HG02642 (cell line): ENCODE measurements around the gene COL5A1.

Source experiments
- ATAC-seq: cut with Tn5 transposase; IDR thresholded peaks from one replicate; pipeline ENCODE4 v1.9.1; 2021; ENCODE audit warnings: mild to moderate bottlenecking; ENCODE audit not compliant: unreplicated experiment, poor library complexity

Gene COL5A1

DNA sequence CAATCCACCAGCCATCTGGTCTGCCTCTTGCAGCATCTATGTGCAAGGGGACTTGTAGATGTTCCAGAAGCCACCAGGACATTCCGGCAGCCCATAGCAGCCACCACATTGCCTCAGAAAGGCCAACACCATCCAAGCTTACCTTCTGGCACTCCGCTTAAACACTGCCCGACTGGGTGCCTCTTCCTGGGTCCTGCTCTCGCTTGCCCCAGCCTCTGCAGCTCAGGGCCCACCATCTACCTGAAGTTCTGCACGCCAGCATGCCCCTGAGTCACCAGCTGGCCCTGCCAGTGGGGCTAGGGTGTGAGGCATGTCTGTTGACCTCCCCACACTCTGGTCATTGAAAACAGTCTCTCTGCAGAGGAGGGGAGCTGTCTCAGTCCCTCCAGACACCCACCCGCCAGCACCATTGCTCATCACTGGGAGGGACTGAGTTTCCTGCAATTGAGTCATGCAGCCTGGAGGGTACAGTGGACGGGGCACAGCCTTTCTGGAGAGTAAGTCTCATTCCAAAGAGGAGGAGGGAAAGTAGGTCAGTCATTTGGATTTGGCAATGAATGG is 16.9 kb upstream of the COL5A1 start:
- ATAC-seq = no peak

DNA sequence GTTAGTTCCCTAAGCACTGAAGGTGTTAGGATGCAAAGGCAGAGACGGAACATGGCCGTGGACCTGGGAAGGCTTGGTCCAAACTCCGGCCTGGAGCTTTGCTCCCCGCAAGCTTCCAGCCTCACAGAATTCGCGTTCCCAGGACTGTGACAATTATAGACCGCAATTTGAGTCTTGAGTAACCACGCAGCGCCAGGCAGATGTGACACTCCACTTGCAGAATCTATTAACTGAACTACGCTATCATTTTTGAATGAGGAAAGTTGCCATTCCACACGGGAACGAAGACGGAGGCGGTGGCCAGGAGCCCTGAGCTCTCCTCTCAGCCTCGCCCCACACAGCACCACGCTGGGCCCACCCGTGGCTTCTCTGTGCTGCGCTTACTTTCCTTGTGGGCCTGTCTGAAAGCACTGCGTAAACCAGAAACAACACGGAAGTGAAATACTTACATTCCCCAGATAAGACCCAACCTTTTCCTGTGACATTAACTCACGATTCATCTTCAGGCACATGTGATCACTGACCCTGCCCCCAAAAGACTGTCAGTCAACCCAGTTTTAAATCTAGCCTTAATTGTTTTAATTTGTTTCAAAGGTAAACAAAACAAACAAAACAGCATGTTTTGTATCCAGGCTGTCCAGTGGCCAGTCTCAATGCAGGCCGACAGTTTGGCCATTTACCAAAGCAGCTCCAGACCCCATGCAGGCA is 16.1 kb upstream of the COL5A1 start:
- no peak for ATAC-seq

DNA sequence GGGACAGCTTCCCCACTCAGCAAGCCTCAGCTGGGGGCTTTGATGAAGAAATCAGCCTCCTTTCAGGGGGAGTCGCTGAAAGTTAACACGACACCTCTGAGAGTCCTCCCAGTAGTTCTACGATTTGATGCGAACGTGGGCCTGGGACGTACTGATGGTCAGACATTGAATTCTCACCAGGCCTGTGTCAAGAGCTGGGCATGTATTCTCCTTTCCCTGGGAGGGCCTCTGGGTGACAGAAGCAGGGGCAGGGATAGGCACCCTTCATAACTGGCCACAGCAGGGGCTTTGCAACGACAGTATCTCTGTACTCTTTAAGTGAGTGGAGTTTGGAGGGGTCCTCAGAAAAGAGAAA is 15.6 kb upstream of the COL5A1 start:
- no peak for ATAC-seq

DNA sequence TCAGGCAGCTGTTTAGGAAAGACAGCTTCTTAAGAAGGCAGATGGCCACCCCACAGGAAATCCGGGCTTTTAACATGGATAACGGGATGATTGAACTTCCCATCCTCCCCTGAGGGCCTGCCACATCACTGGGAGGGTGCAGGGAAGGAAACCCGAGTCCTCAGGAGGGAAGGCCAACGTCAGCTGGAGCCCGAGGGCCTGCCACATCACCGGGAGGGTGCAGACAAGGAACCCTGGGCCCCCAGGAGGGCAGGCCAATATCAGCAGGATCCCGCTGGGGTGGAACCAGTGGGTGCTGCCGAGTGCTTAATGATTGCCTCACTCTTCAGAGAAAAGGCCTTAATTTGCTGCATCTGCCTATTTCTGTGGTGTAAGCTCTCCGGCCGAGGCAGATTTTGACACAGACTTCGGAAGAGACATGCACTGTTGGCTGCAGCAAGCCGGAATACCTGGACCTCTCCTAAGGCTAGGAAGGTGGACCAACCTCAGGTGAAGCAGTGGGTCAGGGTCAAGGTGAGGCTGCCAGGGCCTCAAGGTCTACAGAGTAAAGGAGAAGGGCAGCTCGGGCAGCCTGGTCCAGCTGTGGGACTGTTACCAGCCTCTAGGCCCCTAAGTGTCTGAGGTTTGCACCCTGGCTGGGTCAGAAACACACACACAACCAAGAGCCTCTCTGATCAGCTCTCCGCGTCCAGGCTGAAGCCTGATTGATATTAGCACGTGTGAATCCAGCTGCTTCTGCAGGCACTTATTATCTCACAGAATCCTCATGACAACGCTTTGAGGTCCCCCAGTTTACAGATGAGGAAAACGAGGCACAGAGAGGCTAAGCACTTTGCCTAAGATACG is 14.8 kb upstream of the COL5A1 start:
- ATAC-seq = no peak

DNA sequence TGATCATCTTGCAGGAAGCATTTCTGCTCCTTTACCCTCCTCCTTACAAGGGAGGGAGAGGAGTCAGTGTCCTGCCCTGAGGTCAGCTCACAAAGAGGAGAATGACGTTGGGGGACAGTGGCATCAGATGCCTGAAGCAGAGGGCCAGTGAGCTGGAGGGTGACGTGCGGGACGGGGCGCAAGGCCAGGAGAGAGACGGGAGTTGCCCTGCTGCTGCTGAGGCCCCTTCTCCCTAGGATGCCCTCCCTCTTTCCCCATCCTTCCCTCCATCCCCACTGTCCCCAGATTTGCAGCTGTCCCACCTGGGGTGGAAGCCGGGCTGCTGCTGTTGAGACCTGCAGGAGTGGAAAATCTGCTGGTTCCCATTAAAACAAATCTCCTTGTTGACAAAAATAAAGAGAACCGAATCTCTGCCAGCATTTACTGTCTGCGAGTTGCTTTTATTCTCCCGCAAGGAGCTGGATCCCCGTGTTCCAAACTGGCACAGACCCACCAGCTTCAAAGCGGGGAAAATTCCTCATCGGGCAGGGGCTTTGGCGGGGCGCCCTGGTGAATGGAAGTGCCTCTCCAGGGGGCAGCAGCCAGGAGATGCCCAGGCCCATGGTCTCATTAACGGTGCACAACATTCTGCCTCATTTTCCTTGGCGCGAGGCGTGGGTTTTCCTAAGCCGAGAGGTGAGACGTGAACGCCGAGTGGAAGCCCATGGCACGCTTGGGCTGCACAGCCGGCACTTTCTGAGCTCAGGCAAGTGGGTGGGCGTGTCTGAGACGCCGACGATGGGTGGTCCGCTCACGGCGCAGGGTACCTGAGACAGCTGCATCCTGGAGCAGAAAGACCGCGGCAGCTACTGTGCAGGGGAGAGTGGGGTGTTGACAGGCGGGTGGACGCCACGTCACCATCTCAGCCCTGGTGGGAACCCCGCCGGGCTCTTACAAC is 13.9 kb upstream of the COL5A1 start:
- ATAC-seq = no peak

DNA sequence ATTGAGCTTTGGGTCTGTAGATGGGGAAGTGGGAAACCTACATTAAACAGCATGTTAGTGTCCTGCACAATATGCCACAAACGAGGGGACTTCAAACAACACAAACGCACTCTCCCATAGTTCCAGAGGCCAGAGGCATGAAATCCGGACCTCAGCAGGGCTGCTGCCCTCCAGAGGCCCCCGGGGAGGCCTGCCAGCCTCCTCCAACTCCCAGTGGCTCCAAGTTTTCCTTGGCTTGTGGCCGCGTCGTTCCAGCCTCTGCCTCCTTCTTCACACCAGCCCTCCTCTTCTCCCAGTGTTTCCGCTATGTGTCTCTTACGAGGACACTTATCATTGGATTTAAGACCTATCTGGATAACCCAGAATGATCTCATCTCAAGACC is 13.3 kb upstream of the COL5A1 start:
- no peak for ATAC-seq

DNA sequence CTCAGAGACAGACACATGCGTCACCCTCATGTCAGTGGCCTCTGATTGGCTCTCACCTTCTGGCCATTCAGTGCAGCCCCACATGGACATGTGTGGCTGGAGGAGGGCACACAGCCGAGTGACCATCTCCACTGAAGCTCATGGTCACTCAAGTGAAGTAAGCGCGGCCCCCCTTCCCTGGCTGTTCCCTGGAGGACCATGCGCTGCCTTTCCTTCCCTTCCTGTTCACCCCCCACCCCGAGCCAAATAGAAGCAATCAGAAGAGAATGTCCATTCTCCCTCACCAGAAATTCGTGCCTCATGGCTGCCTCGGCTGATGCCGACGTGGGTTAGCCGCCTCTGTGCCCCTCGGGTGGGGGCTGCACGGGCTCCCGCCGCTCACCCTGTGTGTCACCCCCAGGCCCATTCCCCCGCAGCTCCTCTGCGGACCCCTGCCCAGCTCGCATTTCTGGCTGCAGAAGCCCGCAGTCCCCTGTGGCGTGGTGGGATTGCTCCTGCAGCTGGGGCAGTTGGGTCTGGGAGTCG is 12.5 kb upstream of the COL5A1 start:
- ATAC-seq = no peak

DNA sequence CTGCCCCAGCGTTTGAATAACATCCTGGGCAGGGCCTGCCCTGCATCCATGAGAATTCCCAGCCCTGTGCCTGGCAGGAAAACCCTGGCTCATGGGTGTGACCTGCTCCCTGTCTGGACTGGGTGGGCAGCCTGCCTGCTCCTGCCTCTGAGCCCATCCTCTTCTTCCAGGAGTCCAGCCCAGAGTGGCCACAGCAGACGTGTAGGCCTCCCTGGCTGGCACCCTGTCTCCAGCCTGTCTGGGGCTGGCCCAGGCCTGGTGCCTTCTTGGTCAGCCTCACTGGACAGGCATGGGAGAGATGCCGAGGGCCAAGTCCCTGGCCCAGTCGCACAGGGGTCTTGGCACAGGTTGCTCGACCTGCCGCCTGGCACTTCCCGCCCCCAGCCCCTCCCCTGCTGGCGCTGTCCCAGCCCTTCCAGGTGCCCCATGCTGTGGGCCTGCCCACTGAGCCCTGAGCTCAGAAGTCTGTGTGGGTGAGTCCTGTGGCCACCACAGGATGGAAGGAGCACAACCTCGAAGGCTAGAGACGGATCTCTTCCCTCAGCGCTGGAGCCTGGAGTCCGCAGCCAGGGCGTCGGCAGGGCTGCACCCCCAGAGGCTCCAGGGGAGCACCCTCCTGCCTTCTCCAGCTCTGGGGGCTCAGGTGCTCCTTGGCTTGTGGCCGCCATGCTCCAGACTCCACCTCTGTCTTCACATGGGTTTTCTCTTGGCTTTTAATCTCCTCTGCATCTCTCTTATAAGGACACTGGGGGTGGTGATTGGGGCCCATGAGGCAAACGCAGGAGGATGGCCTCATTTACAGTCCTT is 11.8 kb upstream of the COL5A1 start:
- ATAC-seq = no peak

DNA sequence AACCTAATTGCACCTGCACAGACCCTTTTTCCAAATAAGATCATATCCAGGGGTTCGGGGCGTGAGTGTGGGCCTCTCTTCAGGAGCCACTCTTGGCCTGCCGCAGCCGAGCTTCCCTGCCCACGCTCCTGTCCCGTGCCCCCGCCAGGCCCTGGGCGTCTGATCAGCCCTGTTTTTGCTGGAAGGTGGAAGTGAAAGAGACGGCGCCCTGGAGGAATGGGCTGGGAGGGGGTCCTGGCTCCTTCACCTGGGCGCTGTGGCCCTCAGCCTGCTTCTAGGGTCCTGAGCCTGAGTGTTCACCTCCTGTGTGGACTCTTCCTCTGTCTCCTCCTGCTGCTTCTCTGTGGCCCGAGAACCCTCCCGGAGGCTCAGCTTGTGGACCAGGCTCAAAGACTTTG is 11.2 kb upstream of the COL5A1 start:
- no peak for ATAC-seq

DNA sequence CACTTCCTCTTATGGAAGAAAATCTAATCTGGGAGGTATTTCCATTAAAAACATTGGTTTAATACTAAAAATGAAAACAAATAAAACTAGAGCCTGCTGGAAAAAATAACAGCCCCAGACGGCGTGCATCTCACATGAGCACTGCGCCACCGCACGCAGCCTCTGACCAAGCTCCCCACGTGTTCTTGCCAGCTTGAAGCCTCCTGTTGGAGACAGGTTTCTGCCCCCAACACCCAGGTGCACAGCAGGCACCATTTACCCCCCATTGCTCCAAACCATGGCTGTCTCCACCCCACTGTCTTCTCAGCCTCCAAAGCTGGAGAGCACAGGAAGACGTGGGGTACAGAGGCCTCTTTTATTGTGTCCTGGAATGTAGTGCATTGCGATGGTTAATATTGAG is 10.7 kb upstream of the COL5A1 start:
- no peak for ATAC-seq

DNA sequence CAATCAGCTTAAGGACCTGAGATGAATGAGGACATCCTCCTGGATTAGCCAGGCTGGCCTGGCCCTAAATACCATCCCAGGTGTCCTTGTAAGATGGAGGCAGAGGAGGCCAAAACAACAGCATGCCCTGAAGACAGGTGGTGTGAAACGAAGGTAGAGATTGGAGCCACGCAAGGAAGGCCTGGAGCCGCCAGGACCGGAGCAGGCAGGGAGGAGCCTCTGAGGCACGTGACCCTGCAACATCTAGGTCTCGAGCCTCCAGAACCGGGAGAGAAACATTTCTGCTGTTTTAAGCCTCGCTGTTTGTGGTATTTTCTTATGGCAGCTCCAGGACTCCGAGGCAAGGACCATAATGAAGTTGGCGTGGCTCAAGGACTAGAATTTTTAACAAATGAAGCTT is 9.7 kb upstream of the COL5A1 start:
- ATAC-seq = no peak

DNA sequence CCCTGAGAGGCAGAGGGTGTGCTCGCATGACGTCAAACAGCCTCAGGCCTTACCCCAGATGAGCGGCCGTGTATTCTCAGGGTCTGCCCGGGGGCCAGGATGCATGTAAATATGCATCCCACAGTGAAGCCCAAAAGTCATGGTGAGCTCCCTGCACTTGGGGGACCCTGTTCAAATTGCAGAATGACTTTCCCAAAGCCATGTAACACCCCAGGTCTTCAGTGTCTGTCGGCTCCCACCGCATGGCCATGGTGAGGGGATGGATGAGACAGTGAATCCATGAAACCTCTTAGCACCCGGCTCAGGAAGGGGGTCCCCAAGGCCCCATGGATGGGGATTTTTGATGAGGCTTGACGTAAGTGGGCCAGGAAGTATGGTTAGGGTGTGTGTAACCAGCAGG is 9.3 kb upstream of the COL5A1 start:
- ATAC-seq = no peak

DNA sequence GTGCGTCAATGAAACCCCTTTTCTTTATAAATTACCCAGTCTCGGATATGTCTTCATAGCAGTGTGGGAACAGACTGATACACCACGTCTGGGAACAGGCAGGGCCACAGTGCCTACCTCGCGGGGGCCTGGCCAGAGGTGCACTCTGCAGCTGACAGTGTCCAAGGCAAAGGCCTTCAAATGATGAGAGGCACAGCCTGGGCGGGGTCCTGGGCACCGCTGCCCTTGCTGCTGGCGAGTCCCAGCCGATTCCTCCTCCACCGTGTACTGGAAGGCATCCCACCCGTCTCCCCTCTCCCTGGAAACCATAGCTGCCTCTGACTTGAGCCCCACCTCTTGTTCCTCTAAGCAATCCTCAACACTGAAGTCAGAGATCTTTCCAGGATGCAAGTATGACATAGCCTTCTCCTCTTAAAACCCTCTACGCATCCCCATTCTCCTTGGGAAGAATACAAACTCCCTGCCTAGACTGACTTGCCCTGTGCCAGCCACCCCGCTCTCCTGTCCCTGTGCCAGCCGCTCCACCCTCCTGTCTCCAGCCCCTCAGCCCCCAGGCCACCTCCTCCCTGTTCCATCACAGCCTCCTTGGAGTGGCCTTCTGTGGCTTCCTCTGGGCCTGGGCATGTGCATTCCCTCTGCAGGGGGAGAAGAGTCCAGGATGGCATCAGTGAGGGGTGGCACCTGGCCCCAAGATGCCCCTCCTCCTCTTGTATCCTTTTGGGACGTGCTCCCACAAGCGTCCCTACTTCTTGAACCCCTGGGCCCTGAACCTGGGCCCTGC is 8.1 kb upstream of the COL5A1 start:
- ATAC-seq = no peak

DNA sequence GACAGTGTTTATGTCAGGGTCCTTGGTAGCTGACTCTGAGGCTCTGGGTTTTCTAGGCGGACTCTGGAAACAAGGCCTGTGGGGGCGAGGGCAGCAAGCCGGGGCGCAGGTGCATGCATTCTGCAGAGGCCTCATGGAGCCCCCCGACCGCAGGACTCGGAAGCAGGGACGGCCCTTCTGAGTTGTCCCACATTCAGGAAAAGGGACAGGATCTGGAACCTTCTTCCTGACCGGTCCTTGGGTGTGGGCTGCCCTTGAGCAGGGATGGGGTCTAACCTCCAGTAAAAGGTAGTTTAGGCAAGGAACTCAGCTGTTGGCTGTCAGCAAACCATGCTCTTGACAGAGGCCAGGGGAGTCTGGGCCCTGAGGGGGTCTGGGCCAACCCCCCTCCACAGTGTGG is 7.4 kb upstream of the COL5A1 start:
- no peak for ATAC-seq

DNA sequence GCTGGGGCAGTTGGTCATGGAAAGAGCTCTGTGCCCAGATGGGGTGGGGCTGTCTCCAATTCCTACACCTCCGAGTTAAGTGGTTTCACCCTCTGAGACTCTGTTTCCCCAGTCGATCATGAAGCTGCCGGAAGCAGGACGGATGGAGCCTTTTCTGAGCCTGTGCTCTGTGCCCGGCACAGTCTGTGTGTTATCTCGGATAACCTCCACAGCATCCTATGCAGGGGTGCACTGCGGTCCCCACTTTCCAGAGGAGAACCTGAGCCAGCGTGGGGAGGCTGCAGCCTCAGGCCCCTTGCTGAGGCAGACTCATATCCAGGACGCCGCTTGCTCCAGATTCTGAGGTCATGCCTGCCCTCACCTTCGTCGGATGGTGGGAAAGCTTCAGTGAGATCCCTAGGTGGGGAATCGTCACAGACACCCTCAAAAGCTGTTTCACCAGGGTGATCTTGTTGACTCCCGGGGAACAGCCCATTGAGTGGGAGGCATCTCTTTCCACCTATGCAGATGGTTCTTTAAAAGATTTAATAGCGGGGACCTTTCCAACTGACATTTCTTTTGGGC is 6.9 kb upstream of the COL5A1 start:
- no peak for ATAC-seq

DNA sequence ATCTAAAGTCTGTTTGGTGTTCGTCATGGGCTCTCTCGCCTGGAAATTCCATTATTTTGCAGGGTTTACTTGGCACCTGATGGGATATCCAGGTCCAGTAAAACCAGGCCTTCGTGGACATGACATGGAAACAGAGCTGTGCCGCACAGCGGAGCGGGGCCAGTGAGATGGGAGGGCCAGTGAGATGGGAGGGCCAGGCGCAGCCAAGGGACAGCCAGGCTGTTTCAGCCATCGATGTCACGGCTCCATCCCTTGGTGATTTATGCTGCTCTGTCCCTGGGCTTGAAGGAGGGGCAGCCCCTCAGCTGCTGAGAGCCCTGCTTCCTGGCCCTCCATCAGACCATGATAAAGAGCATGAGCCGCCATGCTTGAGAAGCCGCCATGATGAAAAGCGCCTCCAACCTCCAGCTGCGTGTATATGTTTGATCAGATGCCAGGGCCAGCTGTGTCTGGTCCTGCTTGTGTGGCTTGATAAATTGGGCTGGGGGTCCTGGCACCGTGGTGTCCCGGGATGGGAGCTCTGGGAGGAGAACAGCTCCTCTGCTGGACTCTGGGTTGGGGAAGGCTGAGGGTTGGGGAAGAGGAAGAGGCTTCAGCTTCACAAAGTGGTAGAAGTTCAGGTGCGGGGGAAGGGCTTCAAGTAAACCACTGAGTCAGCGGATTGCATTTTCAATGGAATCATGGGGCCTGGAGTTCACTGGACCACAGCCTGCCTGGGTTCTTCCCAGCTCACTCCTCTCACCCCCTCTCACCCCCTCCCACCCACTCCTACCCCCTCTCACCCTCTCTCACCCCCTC is 6.1 kb upstream of the COL5A1 start:
- ATAC-seq = no peak

DNA sequence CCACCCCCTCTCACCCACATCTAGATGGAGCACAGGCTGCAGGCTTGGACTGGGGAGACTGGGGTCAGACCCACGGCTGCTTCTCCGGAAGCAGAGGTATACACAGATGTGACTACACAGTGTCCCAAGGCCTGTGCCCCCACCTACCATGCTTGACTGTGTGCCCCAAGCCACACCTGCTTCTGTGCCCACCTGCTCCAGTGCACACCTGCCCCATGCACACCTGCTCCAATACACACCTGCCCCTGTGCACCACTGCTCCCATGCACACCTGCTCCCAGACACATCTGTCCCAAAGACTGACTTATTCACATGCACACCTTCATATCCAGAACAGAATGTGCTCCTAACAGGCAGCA is 5.5 kb upstream of the COL5A1 start:
- ATAC-seq = no peak

DNA sequence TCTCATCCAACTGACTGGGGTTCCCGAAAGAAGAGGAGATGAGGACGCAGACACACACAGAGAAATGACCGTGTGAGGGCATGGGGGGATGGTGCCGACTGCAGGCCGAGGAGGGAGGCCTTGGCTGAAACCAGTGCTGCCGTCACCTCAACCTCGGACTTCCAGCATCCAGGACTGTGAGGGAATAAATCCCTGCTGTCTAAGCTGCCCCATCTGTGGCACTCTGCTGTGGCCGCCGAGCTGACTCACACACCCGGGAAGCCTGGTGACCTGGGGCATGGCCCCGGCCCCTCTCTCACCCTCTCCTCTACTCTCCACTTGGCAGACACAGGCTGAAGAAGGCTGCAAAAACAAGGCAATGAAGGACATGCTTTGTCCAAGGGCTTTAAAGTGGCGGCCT is 4.4 kb upstream of the COL5A1 start:
- ATAC-seq = no peak
